Stimulated activated naive CD4-positive, alpha-beta T cell (primary cell): ENCODE results near the gene CDH4.
A peak's percentile ranks its signal among the peaks of the same experiment; 100 is the strongest.

Experiments used
- DNase-seq, 6 experiments: peaks; one replicate each; lab custom pipeline; 2025; lab: John Stamatoyannopoulos, UW

CDH4 gene

GRCh38 chr20:61719691-61720347, 467.8 kb downstream of the CDH4 start:
- DNase-seq = peak; percentile 13 to 61 (median 53)

GRCh38 chr20:61720348-61720696, 468.3 kb downstream of the CDH4 start:
- no peak for DNase-seq

GRCh38 chr20:61722146-61722678, 470.2 kb downstream of the CDH4 start:
- DNase-seq = no peak

- no peak for DNase-seq
These were observed 471.6 kb downstream of the CDH4 start for GRCh38 chr20:61723529-61724257.

GRCh38 chr20:61724376-61724775, 472.3 kb downstream of the CDH4 start:
- no peak for DNase-seq

- DNase-seq = no peak
These were observed 473.1 kb downstream of the CDH4 start for GRCh38 chr20:61725145-61725544.

- no peak for DNase-seq
These were observed 473.9 kb downstream of the CDH4 start for GRCh38 chr20:61725966-61726365.

GRCh38 chr20:61726979-61727378, 474.9 kb downstream of the CDH4 start:
- no peak for DNase-seq

- no peak for DNase-seq
These were observed 475.7 kb downstream of the CDH4 start for GRCh38 chr20:61727761-61728160.

GRCh38 chr20:61728326-61728725, 476.3 kb downstream of the CDH4 start:
- no peak for DNase-seq

- no peak for DNase-seq
These were observed 477.0 kb downstream of the CDH4 start for GRCh38 chr20:61728786-61729770.

- DNase-seq = no peak
These were observed 478.7 kb downstream of the CDH4 start for GRCh38 chr20:61730631-61731362.

- DNase-seq = no peak
These were observed 479.5 kb downstream of the CDH4 start for GRCh38 chr20:61731363-61732181.

GRCh38 chr20:61732511-61733210, 480.6 kb downstream of the CDH4 start:
- no peak for DNase-seq

GRCh38 chr20:61733216-61733615, 481.2 kb downstream of the CDH4 start:
- DNase-seq = no peak

GRCh38 chr20:61733891-61734732, 482.1 kb downstream of the CDH4 start:
- no peak for DNase-seq

GRCh38 chr20:61734733-61735502, 482.9 kb downstream of the CDH4 start:
- DNase-seq = no peak

GRCh38 chr20:61735503-61735785, 483.4 kb downstream of the CDH4 start:
- no peak for DNase-seq
